ENCODE measurements around the gene PPP1R13B.

Gene PPP1R13B

GRCh38 chr14:103725001-103725682 is 122.2 kb downstream of the PPP1R13B start:
- H3K4me3 ChIP-seq (ENCODE audit: low read depth in 1 of 2, low read length in 1 of 2): no peak overlapping the region
- H3K9me3 ChIP-seq: no peaks in the 10 kb centered on the region
- no peaks in the 10 kb centered on the region for H3K27me3 ChIP-seq
- H3K4me1 ChIP-seq (ENCODE audit: control insufficient read depth in 1 of 2, insufficient read depth in 1 of 2, low read depth in 1 of 2, low read length in 1 of 2): no peaks in the 10 kb centered on the region
- TF ChIP-seq, protein P1, sequence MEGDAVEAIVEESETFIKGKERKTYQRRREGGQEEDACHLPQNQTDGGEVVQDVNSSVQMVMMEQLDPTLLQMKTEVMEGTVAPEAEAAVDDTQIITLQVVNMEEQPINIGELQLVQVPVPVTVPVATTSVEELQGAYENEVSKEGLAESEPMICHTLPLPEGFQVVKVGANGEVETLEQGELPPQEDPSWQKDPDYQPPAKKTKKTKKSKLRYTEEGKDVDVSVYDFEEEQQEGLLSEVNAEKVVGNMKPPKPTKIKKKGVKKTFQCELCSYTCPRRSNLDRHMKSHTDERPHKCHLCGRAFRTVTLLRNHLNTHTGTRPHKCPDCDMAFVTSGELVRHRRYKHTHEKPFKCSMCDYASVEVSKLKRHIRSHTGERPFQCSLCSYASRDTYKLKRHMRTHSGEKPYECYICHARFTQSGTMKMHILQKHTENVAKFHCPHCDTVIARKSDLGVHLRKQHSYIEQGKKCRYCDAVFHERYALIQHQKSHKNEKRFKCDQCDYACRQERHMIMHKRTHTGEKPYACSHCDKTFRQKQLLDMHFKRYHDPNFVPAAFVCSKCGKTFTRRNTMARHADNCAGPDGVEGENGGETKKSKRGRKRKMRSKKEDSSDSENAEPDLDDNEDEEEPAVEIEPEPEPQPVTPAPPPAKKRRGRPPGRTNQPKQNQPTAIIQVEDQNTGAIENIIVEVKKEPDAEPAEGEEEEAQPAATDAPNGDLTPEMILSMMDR (IDR thresholded peaks at IDR 0.05): no peak
- H3K27ac ChIP-seq: no peak overlapping the region
- H3K36me3 ChIP-seq: peaks cover 35% of the 10 kb centered on the region

DNA sequence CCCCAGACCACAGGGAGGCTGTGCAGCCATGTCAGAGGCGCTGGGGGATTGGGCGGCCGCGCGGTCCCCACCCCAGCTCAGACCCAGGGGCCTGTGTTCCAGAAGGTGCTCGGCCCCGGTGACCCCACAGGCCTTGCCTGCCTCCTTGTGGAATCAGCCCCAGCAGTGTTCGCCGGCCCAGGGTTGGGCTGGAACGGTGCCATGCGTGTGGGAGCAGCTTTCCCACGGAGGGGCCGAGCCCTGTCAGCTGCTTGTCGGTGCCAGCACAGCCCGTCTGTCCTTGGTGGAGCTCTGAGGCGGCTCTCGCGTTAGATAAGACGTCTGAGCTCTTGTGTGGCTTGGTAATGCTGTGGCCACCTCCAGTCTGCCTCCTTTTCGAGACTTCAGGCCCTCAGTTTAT is 123.3 kb downstream of the PPP1R13B start:
- Histone ChIP-seq H3K4me3 (ENCODE audit: low read depth in 1 of 2, low read length in 1 of 2) (no peak overlapping the region), H3K4me1 (ENCODE audit: control insufficient read depth in 1 of 2, insufficient read depth in 1 of 2, low read depth in 1 of 2, low read length in 1 of 2) (no peaks in the 10 kb centered on the region), H3K36me3 (peaks cover 25% of the 10 kb centered on the region), H3K27me3 (no peaks in the 10 kb centered on the region), H3K27ac (no peak overlapping the region), H3K9me3 (no peaks in the 10 kb centered on the region)
- TF ChIP-seq, protein P1 (IDR thresholded peaks at IDR 0.05): no peak

GRCh38 chr14:103723748-103724081 is 123.7 kb downstream of the PPP1R13B start:
- Histone ChIP-seq H3K9me3 (no peaks in the 10 kb centered on the region), H3K4me3 (ENCODE audit: low read depth in 1 of 2, low read length in 1 of 2) (no peak overlapping the region), H3K27me3 (no peaks in the 10 kb centered on the region), H3K27ac (no peak overlapping the region), H3K4me1 (ENCODE audit: control insufficient read depth in 1 of 2, insufficient read depth in 1 of 2, low read depth in 1 of 2, low read length in 1 of 2) (no peaks in the 10 kb centered on the region), H3K36me3 (peaks cover 21% of the 10 kb centered on the region)
- TF ChIP-seq, protein P1 (IDR thresholded peaks at IDR 0.05): no peak

DNA sequence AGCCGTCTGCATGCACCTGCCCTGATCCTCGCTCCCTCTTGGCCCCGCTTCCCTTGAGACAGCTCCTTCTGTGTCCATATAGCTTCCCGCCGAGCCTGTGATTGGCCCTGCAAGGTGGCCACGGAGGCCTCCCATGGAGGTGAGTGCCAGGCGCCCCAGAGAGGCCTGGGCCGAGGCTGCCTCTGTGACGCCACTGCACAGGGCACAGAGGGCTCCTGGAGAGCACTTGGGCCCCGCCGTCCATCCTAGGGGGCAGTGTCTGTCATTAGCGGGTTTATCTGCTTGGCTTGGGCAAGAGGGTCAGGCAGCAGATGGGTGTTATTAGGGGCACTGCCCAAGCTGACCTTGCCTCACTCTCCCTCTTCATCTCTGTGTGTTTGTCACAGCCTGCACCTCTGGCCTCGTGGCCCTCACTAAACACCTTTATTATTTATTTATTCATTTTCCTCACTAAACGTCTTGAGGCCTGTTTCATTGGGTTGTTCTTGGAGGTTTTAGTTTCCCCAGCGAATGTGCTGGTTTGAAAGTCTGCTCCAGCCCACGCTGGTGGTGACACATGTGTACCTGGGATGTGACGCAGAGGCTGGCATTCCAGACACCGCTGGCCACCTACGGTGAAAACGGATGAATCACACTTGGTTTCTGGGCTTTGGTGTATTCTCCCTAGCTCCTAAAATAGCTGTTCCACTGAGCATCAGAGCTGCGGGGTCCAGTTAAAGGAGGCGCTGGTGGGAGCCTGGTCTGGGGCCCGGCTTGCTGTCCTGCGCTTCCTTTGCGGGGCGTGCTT is 125.8 kb downstream of the PPP1R13B start:
- Histone ChIP-seq H3K27ac (no peak overlapping the region), H3K9me3 (no peaks in the 10 kb centered on the region), H3K4me1 (ENCODE audit: control insufficient read depth in 1 of 2, insufficient read depth in 1 of 2, low read depth in 1 of 2, low read length in 1 of 2) (peaks cover 4 to 5% of the 10 kb centered on the region in 2 experiments), H3K4me3 (ENCODE audit: low read depth in 1 of 2, low read length in 1 of 2) (no peak overlapping the region), H3K36me3 (peaks cover 6% of the 10 kb centered on the region), H3K27me3 (peaks cover under 1% of the 10 kb centered on the region)
- TF ChIP-seq, protein P1 (IDR thresholded peaks at IDR 0.05): no peak

- TF ChIP-seq, protein P1 (IDR thresholded peaks at IDR 0.05): no peak
- Histone ChIP-seq H3K9me3 (no peaks in the 10 kb centered on the region), H3K4me1 (ENCODE audit: control insufficient read depth in 1 of 2, insufficient read depth in 1 of 2, low read depth in 1 of 2, low read length in 1 of 2) (peaks cover 10 to 15% of the 10 kb centered on the region in 2 experiments)
These were observed 127.6 kb downstream of the PPP1R13B start for GRCh38 chr14:103719751-103720150.

More at GRCh38 chr14:103719751-103720150, 127.6 kb downstream of the PPP1R13B start:
- H3K27me3 ChIP-seq: peaks cover 4% of the 10 kb centered on the region
- H3K36me3 ChIP-seq: no peaks in the 10 kb centered on the region
- H3K4me3 ChIP-seq (ENCODE audit: low read depth in 1 of 2, low read length in 1 of 2): no peak overlapping the region
- no peak overlapping the region for H3K27ac ChIP-seq
